Natural killer cell treated with Interleukin-12 subunit alpha and Interleukin-12 subunit beta and Interleukin-15 and Interleukin-18, amount 100 ng/mL, for 72 hours (primary cell): ENCODE data around the gene RNF207. TPM values are rescaled to one million over a fixed set of nuclear protein-coding genes. Genes with fewer than 3 reads are reported as not detected.
A peak's percentile ranks its signal among the peaks of the same experiment; 100 is the strongest.

Source experiments
- ATAC-seq, 2 donors: fragments of 150-1000 bp; cut with Tn5 transposase in 1 of 2; sonication (Bioruptor Pico), chemical (Tn5 transposase) in 1 of 2; 2 replicates each; pipeline ENCODE4 v1.10.0; 2021
- DNase-seq: peaks from one replicate; pipeline ENCODE4 v3.0.0; 2022; ENCODE audit warnings: low spot score
- H3K27ac Mint-ChIP-seq, 2 donors: 1 replicate in 1 of 2; 2 replicates in 1 of 2; pipeline ENCODE4 v1.8.0; 2022; ENCODE audit warnings: mixed read lengths in 2 of 2, mild to moderate bottlenecking in 1 of 2, moderate library complexity in 1 of 2
- H3K27me3 Mint-ChIP-seq, 2 donors: 1 replicate in 1 of 2; 2 replicates in 1 of 2; pipeline ENCODE4 v1.8.0; 2022; ENCODE audit warnings: mixed read lengths in 2 of 2
- H3K36me3 Mint-ChIP-seq: one replicate; pipeline ENCODE4 v1.8.0; 2022; ENCODE audit warnings: mixed read lengths
- H3K4me1 Mint-ChIP-seq, 2 donors: 1 replicate in 1 of 2; 2 replicates in 1 of 2; pipeline ENCODE4 v1.8.0; 2022; ENCODE audit warnings: low read depth in 2 of 2, mixed read lengths in 2 of 2, mild to moderate bottlenecking in 1 of 2
- H3K4me3 Mint-ChIP-seq: one replicate; pipeline ENCODE4 v1.8.0; 2022; ENCODE audit warnings: mixed read lengths
- H3K9me3 Mint-ChIP-seq: 2 replicates; pipeline ENCODE4 v1.8.0; 2022; ENCODE audit warnings: mixed read lengths
- total RNA-seq, 2 donors: library from RNA; stranded (reverse); gene quantifications; one replicate each; pipeline ENCODE4 v1.2.3, GENCODE V29; 2022

RNF207 gene
- total RNA-seq: 10 to 100 TPM in 1 of 2 donors, 1 to 10 TPM in 1; 4.2 to 14.2 TPM

- Mint-ChIP-seq H3K9me3 (no peaks in the 10 kb centered on the region), H3K4me1 (peaks cover 1 to 3% of the 10 kb centered on the region in 2 donors), H3K36me3 (no peaks in the 10 kb centered on the region), H3K4me3 (peak within 1 kb of the TSS; percentile 55), H3K27ac (no peak within 1 kb of the TSS), H3K27me3 (peaks cover 0 to 6% of the 10 kb centered on the region in 2 donors)
- peak; percentile 71 for DNase-seq
- ATAC-seq: peak; percentile 78 to 85
These were observed at the start of gene RNF207 for GRCh38 chr1:6205849-6206519. Gene RNF207 (plus strand): TSS chr1:6206119. CDS start chr1:6206536, 417 bp downstream.

DNA sequence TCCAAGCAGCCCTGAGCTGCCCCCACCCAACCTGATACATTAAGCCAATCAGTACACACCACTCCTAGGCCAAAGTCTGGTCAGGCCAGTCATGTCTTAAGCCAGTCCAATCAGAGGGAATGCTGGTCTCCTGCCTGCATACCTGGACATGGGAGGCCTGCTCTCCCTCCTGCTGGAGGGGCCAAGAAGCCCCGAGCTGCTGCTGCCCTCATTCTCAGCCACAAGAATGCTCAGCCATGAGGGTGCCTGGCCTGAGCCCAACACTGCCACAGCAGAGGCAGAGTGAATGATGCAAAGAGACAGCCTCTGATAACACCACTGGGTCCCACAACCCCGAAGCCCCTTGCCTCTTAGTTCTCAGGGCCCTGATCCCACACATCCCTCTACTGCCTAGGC lies 48.8 kb upstream of the RNF207 start:
- ATAC-seq: no peak
- H3K36me3 Mint-ChIP-seq: no peaks in the 10 kb centered on the region

DNA sequence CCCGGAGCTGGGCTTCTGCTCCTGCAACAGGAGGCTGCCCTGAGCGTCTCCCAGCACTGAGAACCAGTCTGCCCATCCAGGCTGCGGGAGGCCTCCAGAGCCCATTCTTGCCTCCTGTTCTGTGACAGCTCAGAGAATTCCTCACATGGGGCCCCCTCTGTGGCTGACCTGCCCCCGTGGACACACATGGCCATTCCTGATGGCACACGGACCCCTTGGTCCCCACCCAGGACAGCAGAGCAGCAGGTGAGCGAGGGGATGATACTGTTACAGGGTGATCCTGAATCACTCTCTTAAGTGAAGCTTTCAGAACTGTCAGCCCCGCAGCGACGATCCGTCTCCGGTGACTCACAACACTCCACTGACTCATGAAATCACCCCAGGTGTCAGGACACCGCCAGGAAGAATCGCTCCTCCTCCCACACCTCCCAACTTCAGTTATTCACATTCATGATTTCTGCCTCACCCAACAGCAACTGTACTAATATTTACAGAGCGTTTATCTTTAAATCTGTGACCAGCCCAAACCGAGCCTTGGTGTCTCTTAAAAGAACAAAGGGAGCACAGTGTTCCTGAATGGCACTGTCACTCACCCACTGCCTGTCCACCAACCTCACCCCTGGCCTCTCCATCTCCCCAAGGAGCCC lies 48.3 kb upstream of the RNF207 start:
- ATAC-seq (no peak), DNase-seq (no peak)
- Mint-ChIP-seq H3K36me3 (no peaks in the 10 kb centered on the region), H3K27me3 (peaks cover 11 to 12% of the 10 kb centered on the region in 2 donors), H3K4me1 (peaks cover 0 to 2% of the 10 kb centered on the region in 2 donors), H3K4me3 (no peak overlapping the region), H3K9me3 (no peaks in the 10 kb centered on the region), H3K27ac (no peak overlapping the region)

More for the DNA sequence above, 48.8 kb upstream of the RNF207 start:
- Mint-ChIP-seq H3K9me3 (no peaks in the 10 kb centered on the region), H3K27ac (no peak overlapping the region), H3K4me1 (peaks cover 0 to 2% of the 10 kb centered on the region in 2 donors), H3K27me3 (peaks cover 11 to 12% of the 10 kb centered on the region in 2 donors), H3K4me3 (no peak overlapping the region)
- no peak for DNase-seq

- Mint-ChIP-seq H3K4me3 (no peak overlapping the region), H3K36me3 (no peaks in the 10 kb centered on the region), H3K27ac (no peak overlapping the region), H3K27me3 (peaks cover 11 to 12% of the 10 kb centered on the region in 2 donors), H3K9me3 (no peaks in the 10 kb centered on the region), H3K4me1 (peaks cover 0 to 2% of the 10 kb centered on the region in 2 donors)
- ATAC-seq (no peak), DNase-seq (no peak)
These were observed 47.7 kb upstream of the RNF207 start for GRCh38 chr1:6158181-6158580.

GRCh38 chr1:6162341-6162740 lies 43.6 kb upstream of the RNF207 start:
- Mint-ChIP-seq H3K27me3 (peaks cover 12 to 15% of the 10 kb centered on the region in 2 donors), H3K4me3 (no peak overlapping the region), H3K4me1 (no peaks in the 10 kb centered on the region), H3K36me3 (no peaks in the 10 kb centered on the region), H3K27ac (no peak overlapping the region), H3K9me3 (no peaks in the 10 kb centered on the region)
- ATAC-seq (no peak), DNase-seq (no peak)

DNA sequence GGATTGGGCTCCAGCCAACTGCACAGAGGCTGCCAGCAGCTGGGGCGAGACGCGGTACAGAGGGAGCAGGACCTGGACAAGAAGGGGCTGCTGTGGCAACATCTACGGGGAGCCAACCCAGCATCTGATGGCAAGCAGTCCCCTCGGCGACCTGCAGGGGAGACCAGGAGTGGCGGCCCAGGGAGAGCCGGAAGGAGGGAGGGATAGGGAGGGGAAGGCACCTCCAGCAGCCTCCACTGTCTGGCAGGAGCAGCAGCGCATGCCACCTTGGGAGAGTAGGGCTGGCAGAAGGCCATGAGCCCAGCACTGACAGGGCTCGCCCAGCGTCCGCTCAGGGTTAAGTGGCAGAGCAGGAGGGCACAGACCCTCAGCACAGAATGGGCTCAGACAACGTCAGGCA lies 43.1 kb upstream of the RNF207 start:
- H3K27ac Mint-ChIP-seq: no peak overlapping the region
- no peaks in the 10 kb centered on the region for H3K36me3 Mint-ChIP-seq
- H3K9me3 Mint-ChIP-seq: no peaks in the 10 kb centered on the region
- H3K4me1 Mint-ChIP-seq: no peaks in the 10 kb centered on the region
- no peak for ATAC-seq
- H3K27me3 Mint-ChIP-seq: peaks cover 12 to 15% of the 10 kb centered on the region in 2 donors
- no peak for DNase-seq
- no peak overlapping the region for H3K4me3 Mint-ChIP-seq

GRCh38 chr1:6163191-6163972 lies 42.5 kb upstream of the RNF207 start:
- H3K4me1 Mint-ChIP-seq: no peaks in the 10 kb centered on the region
- H3K27ac Mint-ChIP-seq: no peak overlapping the region
- no peaks in the 10 kb centered on the region for H3K36me3 Mint-ChIP-seq
- H3K27me3 Mint-ChIP-seq: peaks cover 12 to 15% of the 10 kb centered on the region in 2 donors
- ATAC-seq (no peak), DNase-seq (no peak)
- no peaks in the 10 kb centered on the region for H3K9me3 Mint-ChIP-seq
- no peak overlapping the region for H3K4me3 Mint-ChIP-seq

- no peaks in the 10 kb centered on the region for H3K4me1 Mint-ChIP-seq
- DNase-seq (no peak), ATAC-seq (no peak)
- H3K27me3 Mint-ChIP-seq: peaks cover 12 to 14% of the 10 kb centered on the region in 2 donors
- H3K9me3 Mint-ChIP-seq: no peaks in the 10 kb centered on the region
- no peaks in the 10 kb centered on the region for H3K36me3 Mint-ChIP-seq
- H3K27ac Mint-ChIP-seq: no peak overlapping the region
- H3K4me3 Mint-ChIP-seq: no peak overlapping the region
These were observed 41.8 kb upstream of the RNF207 start for GRCh38 chr1:6163973-6164617.

- ATAC-seq: no peak
- Mint-ChIP-seq H3K27me3 (peaks cover 6 to 9% of the 10 kb centered on the region in 2 donors), H3K27ac (no peak overlapping the region), H3K4me3 (no peak overlapping the region), H3K4me1 (no peaks in the 10 kb centered on the region), H3K36me3 (no peaks in the 10 kb centered on the region), H3K9me3 (no peaks in the 10 kb centered on the region)
- no peak for DNase-seq
These were observed 40.9 kb upstream of the RNF207 start for GRCh38 chr1:6165027-6165426.

DNA sequence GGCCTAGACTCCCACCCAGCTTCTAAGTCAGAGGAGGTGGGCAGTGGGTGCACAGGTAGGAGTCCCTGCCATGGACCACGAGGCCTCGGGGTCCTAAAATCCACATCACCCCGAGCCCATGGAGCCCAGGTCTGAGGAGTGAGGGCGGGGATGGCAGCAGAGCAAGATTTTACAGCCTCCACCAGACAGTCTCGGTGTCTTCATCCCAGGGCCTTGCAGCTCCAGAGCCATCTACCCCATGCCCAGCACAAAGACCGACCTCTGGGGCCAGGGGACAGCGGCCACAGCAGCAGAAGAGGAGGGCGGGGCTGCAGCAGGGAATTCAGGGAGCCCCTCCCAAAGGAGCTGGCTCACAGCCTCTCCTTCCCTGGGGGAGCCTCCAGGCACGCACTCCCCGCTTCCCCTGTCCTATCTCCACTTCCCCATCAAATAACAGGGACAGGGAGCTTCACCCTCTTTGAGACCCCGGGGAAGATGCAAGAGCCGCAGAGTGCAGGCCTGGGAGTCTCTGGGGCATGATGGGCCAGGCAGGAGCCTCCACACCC lies 40.4 kb upstream of the RNF207 start:
- Mint-ChIP-seq H3K27ac (no peak overlapping the region), H3K36me3 (no peaks in the 10 kb centered on the region), H3K27me3 (peaks cover 5 to 9% of the 10 kb centered on the region in 2 donors), H3K9me3 (no peaks in the 10 kb centered on the region), H3K4me1 (no peaks in the 10 kb centered on the region), H3K4me3 (no peak overlapping the region)
- no peak for DNase-seq
- no peak for ATAC-seq

DNA sequence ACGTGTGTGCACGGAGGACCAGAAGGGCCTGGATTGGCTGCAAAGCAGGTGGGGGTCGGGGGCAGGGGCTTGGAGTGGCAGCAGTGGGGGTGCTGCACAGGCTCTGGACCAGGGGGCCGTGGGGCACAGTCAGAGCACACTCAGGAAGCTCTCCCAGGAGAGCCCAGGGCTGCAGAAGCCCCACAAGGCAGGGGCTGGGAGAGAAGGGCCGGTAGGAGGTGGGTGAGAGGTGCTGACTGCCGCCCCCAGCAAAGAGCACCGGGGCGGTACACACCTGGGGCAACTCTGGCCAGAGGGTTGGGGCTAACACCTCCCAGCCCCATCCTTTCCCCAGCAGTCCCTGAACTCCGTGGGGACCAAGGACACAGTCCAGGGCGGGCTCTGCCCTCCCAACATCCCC lies 39.7 kb upstream of the RNF207 start:
- Mint-ChIP-seq H3K27ac (no peak overlapping the region), H3K27me3 (peaks cover 0 to 4% of the 10 kb centered on the region in 2 donors), H3K4me1 (no peaks in the 10 kb centered on the region), H3K36me3 (no peaks in the 10 kb centered on the region), H3K4me3 (no peak overlapping the region), H3K9me3 (no peaks in the 10 kb centered on the region)
- ATAC-seq (no peak), DNase-seq (no peak)

DNA sequence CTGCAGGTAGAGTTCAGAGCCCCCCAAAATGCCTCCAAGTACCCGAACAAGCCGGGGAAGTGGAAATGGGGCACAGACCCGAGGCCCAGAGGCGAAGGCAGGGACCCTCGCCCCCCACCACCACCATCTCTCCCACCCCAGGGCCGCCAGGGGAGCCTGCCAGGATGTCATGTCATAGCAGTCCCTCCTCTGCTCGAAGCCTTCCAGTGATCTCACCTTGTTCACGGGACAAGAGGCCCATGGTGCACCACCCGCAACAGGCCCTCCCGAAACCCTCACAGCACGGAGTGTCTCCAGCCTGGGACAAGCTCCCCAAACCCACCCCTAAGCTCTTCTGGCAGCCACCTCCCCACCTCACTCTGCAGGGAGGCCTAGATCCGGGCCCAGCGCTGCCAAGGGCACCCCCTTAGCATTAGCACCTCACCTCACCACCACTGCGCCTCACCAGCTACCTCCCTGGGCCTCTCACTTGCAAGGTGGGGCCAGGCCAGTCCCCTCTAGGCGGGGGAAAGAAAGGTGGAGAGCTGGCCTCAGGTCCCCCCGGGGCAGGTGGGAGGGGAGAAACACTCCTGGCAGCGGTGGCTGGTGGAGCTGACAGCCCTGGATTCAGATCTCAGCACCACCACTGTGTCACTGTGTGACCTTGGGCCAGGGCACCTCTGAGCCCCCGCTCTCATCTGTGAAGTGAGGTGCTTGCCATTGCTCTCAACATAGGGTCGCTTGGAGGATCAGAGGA lies 39.1 kb upstream of the RNF207 start:
- no peaks in the 10 kb centered on the region for H3K4me1 Mint-ChIP-seq
- DNase-seq (no peak), ATAC-seq (no peak)
- H3K4me3 Mint-ChIP-seq: no peak overlapping the region
- H3K9me3 Mint-ChIP-seq: no peaks in the 10 kb centered on the region
- no peaks in the 10 kb centered on the region for H3K36me3 Mint-ChIP-seq
- peaks cover 0 to 4% of the 10 kb centered on the region in 2 donors for H3K27me3 Mint-ChIP-seq
- no peak overlapping the region for H3K27ac Mint-ChIP-seq
